Measurements from ENCODE around the gene CTDSP1. TPM values are rescaled to one million over a fixed set of nuclear protein-coding genes. Genes with fewer than 3 reads are reported as not detected.

CTDSP1 gene
- polyA plus RNA-seq, 6 donors from 2014 or later, result 10.0 to 13.8 (median 11.9) TPM

DNA sequence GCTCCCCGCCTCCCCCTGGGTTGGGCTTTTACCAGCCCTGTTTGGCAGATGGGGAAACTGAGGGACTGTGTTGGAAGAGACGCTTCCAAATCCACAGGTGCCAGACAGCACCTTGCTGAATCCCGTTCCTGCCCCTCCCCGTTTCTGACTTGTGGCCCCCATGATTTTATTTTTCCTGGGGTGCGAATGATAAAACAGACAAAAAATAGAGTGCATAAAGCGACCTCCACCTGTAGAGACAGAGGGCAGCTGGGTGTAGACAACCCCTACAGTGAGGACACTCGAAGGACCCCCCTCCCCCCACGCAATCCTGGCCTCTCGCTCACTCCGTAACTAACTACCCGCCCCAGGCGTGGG lies 2.2 kb upstream of the CTDSP1 start:
- Mint-ChIP-seq H3K4me3 (peak overlapping the region; percentile 82 to 100 (median 95)), H3K27ac (peak overlapping the region; percentile 69 to 97 (median 86)), H3K4me1 (peaks cover 47 to 69% (median 64%) of the 10 kb centered on the region in 3 donors), H3K36me3 (no peaks in the 10 kb centered on the region), H3K9me3 (peaks cover 0 to 3% (median 0%) of the 10 kb centered on the region in 7 donors), H3K27me3 (no peaks in the 10 kb centered on the region)
- no peak for DNase-seq
- no peak for ATAC-seq (ENCODE audit: low read depth in 2 of 2)

- Mint-ChIP-seq H3K36me3 (no peaks in the 10 kb centered on the region), H3K9me3 (peaks cover 0 to 3% (median 0%) of the 10 kb centered on the region in 7 donors), H3K4me3 (peak overlapping the region; percentile 82 to 100 (median 95)), H3K4me1 (peaks cover 47 to 68% (median 66%) of the 10 kb centered on the region in 3 donors), H3K27ac (peak overlapping the region; percentile 69 to 97 (median 86)), H3K27me3 (no peaks in the 10 kb centered on the region)
- DNase-seq, result peak; percentile 34
- no peak for ATAC-seq (ENCODE audit: low read depth in 2 of 2)
These were observed 1.7 kb upstream of the CTDSP1 start for GRCh38 chr2:218397820-218398436.

DNA sequence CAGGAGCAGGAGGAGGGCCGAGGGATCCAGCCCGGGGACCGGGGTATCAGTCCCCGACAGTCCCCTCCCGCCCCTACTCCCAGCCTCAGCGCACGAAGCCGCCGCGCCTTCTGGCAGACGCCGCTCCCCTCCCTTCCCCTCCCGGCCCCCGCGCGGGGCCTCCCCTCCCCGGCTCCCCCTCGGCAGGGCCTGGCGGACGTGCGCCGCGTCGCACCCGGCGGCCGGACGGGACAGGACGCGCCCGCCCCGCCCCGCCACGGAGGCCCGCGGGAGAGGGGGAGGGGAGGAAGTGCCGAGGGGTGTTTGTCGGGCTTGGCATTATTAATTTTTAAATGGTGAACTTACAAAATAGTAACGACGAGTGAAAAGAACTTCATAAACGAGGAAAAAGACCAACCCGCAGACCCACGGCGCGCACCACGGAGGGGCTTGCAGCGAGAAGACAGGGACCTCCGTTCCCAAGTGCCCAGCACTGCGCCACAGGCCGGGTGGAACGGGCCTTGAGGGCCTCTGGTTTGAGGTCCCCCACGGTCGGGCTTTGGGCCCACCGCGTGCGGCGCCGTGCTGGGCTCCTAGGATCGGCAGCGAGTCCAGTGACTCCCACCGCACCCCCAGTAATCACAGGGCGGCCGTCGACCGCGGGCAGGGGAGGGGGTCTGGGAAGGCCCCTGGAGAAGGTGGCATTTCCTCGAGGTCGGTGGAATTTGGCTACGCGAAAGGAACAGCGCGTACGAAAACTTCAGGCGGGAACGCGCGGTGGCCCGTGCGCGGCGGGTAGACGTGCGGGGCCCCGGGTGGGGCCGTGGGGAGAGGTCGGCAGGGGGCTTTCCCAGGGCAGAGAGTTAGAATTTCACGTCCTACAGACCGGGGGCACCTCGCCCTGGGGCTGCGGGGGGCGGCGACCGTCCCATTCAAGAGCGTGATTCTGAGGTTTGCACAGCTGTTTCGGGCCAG lies 954 bp upstream of the CTDSP1 start:
- ATAC-seq (ENCODE audit: low read depth in 2 of 2) (peak; percentile 5 to 8), DNase-seq (peak; percentile 58)
- peaks cover 0 to 3% (median 0%) of the 10 kb centered on the region in 7 donors for H3K9me3 Mint-ChIP-seq
- H3K27me3 Mint-ChIP-seq, result no peaks in the 10 kb centered on the region
- H3K27ac Mint-ChIP-seq, result peak overlapping the region; percentile 21 to 97 (median 93)
- no peaks in the 10 kb centered on the region for H3K36me3 Mint-ChIP-seq
- peak overlapping the region; percentile 80 to 100 (median 94) for H3K4me3 Mint-ChIP-seq
- H3K4me1 Mint-ChIP-seq, result peaks cover 43 to 68% (median 66%) of the 10 kb centered on the region in 3 donors

DNA sequence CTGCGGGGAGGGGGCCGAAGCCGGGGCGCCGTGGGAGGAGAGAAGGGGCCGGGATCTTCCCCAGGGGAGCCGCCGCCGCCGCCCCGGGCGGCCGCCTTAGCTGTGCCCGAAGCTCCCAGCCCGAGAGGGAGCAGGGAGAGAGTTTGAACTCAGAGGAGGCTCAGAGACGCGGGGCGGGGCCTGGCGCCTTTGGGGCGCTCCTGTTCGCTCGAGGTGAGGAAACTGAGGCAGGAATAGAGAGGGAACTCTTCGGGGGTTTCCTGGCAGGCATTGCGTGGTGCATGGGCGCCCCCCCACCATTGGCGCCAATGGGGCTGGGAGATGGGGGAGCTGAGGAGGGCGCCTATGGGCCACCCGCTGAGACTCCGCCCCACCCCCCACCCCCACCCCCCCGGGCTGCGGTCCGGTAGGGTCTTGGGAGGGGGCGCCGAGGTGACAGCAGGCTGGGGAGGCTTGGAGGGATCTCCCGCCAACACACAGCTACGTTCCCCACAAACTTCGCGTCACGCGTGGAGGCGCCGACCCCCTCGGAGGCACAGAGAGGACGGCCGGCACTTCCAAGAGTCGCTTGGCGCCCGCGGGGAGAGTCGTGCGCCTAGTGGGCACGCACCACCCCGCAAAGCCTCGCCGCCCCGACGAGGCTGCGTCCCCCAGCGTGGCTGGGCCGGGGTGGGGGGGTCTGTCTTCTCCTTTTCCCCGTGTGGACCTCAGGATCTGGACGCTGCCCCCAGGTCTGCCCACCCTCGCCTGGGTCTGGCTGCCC lies 680 bp downstream of the CTDSP1 start:
- no peak for ATAC-seq (ENCODE audit: low read depth in 2 of 2)
- Mint-ChIP-seq H3K4me3 (peak overlapping the region; percentile 86 to 96 (median 92)), H3K27me3 (no peaks in the 10 kb centered on the region), H3K27ac (peak overlapping the region in 3 of 6 donors; percentile 86 to 92 (median 92)), H3K4me1 (peaks cover 49 to 71% (median 66%) of the 10 kb centered on the region in 3 donors), H3K9me3 (peaks cover 0 to 3% (median 0%) of the 10 kb centered on the region in 7 donors), H3K36me3 (no peaks in the 10 kb centered on the region)
- peak; percentile 38 for DNase-seq

- Mint-ChIP-seq H3K4me3 (peak overlapping the region; percentile 71 to 96 (median 92)), H3K9me3 (peaks cover 0 to 3% (median 0%) of the 10 kb centered on the region in 7 donors), H3K27ac (peak overlapping the region in 4 of 6 donors; percentile 30 to 92 (median 72)), H3K36me3 (no peaks in the 10 kb centered on the region), H3K4me1 (peaks cover 55 to 70% (median 67%) of the 10 kb centered on the region in 3 donors), H3K27me3 (no peaks in the 10 kb centered on the region)
- no peak for DNase-seq
- no peak for ATAC-seq (ENCODE audit: low read depth in 2 of 2)
These were observed 1.5 kb downstream of the CTDSP1 start for GRCh38 chr2:218400930-218401881.

DNA sequence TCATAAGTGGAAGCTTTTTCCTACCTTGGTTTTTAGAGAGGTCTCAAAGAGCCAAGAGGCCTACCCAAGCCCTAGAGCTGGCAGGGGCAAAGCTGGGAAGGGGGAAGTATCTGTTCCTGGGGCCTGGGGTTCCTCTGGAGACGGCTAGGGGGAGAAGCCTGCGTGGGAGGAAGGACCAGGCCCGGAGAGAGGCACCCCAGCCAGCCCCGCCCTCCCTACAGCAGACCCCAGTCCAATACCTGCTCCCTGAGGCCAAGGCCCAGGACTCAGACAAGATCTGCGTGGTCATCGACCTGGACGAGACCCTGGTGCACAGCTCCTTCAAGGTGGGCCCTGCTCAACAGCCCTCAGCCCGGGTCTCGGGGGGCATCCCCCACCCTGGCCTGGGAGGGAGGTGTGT lies 2.2 kb downstream of the CTDSP1 start:
- peaks cover 53 to 68% (median 65%) of the 10 kb centered on the region in 3 donors for H3K4me1 Mint-ChIP-seq
- ATAC-seq (ENCODE audit: low read depth in 2 of 2) (no peak), DNase-seq (no peak)
- H3K9me3 Mint-ChIP-seq, result peaks cover 0 to 3% (median 0%) of the 10 kb centered on the region in 7 donors
- no peaks in the 10 kb centered on the region for H3K36me3 Mint-ChIP-seq
- no peaks in the 10 kb centered on the region for H3K27me3 Mint-ChIP-seq
- peak overlapping the region in 7 of 8 donors; percentile 71 to 95 (median 92) for H3K4me3 Mint-ChIP-seq
- peak overlapping the region in 2 of 6 donors; percentile 52 to 73 for H3K27ac Mint-ChIP-seq

DNA sequence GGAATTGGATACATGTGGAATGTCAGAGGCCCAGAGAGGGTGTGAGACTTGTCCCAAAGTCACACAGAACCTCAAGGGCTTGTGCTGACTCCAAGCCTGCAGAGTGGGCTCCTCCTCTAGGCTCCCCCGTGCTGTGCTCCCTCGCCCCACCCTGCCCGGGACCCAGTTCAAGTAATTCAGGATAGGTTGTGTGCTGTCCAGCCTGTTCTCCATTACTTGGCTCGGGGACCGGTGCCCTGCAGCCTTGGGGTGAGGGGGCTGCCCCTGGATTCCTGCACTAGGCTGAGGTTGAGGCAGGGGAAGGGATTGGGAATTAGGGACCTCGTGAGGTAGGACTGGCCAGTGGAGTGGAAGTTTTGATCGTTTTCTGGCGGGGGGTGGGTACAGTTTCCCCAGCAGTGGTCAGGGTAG lies 2.8 kb downstream of the CTDSP1 start:
- peak overlapping the region in 6 of 8 donors; percentile 30 to 93 (median 62) for H3K4me3 Mint-ChIP-seq
- no peaks in the 10 kb centered on the region for H3K27me3 Mint-ChIP-seq
- no peak for DNase-seq
- no peaks in the 10 kb centered on the region for H3K36me3 Mint-ChIP-seq
- peaks cover 0 to 3% (median 0%) of the 10 kb centered on the region in 7 donors for H3K9me3 Mint-ChIP-seq
- peak overlapping the region in 3 of 6 donors; percentile 10 to 47 (median 44) for H3K27ac Mint-ChIP-seq
- peaks cover 53 to 68% (median 64%) of the 10 kb centered on the region in 3 donors for H3K4me1 Mint-ChIP-seq
- ATAC-seq (ENCODE audit: low read depth in 2 of 2), result no peak

DNA sequence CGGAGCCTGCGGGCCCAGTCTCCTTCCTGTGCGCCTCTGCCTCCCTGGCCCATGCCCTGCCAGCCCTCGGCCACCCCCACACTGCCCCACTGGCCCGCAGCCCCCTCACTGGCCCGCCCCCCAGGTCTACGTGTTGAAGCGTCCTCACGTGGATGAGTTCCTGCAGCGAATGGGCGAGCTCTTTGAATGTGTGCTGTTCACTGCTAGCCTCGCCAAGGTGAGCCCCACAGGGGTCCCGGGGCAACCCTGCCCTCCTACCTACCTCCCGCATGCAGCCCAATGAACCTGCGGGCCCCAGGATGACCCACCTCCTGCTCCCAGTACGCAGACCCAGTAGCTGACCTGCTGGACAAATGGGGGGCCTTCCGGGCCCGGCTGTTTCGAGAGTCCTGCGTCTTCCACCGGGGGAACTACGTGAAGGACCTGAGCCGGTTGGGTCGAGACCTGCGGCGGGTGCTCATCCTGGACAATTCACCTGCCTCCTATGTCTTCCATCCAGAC lies 3.3 kb downstream of the CTDSP1 start:
- peak overlapping the region in 4 of 8 donors; percentile 9 to 67 (median 45) for H3K4me3 Mint-ChIP-seq
- H3K27ac Mint-ChIP-seq, result no peak overlapping the region
- no peaks in the 10 kb centered on the region for H3K27me3 Mint-ChIP-seq
- ATAC-seq (ENCODE audit: low read depth in 2 of 2) (no peak), DNase-seq (no peak)
- H3K36me3 Mint-ChIP-seq, result no peaks in the 10 kb centered on the region
- H3K4me1 Mint-ChIP-seq, result peaks cover 48 to 67% (median 61%) of the 10 kb centered on the region in 3 donors
- H3K9me3 Mint-ChIP-seq, result no peaks in the 10 kb centered on the region

DNA sequence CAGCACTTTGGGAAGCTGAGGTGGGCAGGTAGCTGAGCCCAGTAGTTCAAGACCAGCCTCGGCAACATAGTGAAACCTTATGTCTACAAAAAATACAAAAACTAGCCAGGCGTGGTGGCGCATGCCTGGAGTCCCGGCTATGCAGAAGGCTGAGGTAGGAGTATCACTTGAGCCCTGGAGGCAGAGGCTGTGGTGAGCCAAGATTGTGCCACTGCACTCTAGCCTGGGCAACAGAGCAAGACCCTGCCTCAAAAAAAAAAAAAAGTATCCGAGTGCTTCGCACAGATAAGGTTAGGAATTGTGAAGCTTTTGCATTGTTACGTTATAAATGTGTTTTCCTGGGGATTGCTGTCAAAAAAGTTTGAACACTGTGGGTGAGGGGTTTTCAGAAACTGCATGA lies 4.1 kb downstream of the CTDSP1 start:
- no peak for DNase-seq
- Mint-ChIP-seq H3K4me1 (peaks cover 44 to 66% (median 59%) of the 10 kb centered on the region in 3 donors), H3K4me3 (peak overlapping the region in 6 of 8 donors; percentile 9 to 76 (median 49)), H3K36me3 (no peaks in the 10 kb centered on the region), H3K27me3 (no peaks in the 10 kb centered on the region), H3K9me3 (no peaks in the 10 kb centered on the region), H3K27ac (peak overlapping the region in 2 of 6 donors; percentile 11 to 32)
- ATAC-seq (ENCODE audit: low read depth in 2 of 2), result no peak

- no peak for ATAC-seq (ENCODE audit: low read depth in 2 of 2)
- no peaks in the 10 kb centered on the region for H3K9me3 Mint-ChIP-seq
- DNase-seq, result no peak
- peaks cover 44 to 66% (median 58%) of the 10 kb centered on the region in 3 donors for H3K4me1 Mint-ChIP-seq
- H3K27me3 Mint-ChIP-seq, result no peaks in the 10 kb centered on the region
- no peaks in the 10 kb centered on the region for H3K36me3 Mint-ChIP-seq
- peak overlapping the region in 4 of 6 donors; percentile 70 to 91 (median 81) for H3K27ac Mint-ChIP-seq
- H3K4me3 Mint-ChIP-seq, result peak overlapping the region in 5 of 8 donors; percentile 26 to 92 (median 87)
These were observed 4.8 kb downstream of the CTDSP1 start for GRCh38 chr2:218404351-218405085.

GRCh38 chr2:218405086-218405745 lies 5.5 kb downstream of the CTDSP1 start:
- no peaks in the 10 kb centered on the region for H3K27me3 Mint-ChIP-seq
- H3K4me3 Mint-ChIP-seq, result peak overlapping the region; percentile 86 to 92 (median 87)
- H3K4me1 Mint-ChIP-seq, result peaks cover 44 to 66% (median 58%) of the 10 kb centered on the region in 3 donors
- H3K36me3 Mint-ChIP-seq, result no peaks in the 10 kb centered on the region
- peak overlapping the region in 5 of 6 donors; percentile 74 to 96 (median 92) for H3K27ac Mint-ChIP-seq
- no peak for DNase-seq
- ATAC-seq (ENCODE audit: low read depth in 2 of 2), result no peak
- no peaks in the 10 kb centered on the region for H3K9me3 Mint-ChIP-seq

All from naive B cell (primary cell).